Neural cell (in vitro differentiated cells): ENCODE measurements around the gene SLMAP. TPM values are rescaled to one million over a fixed set of nuclear protein-coding genes. Genes with fewer than 3 reads are reported as not detected.

ENCODE experiments used
- H2AFZ ChIP-seq: fragments of 200-600, 300-800 bp; sonication (generic), shearing (Covaris generic); 2 replicates; pipeline ENCODE4 v1.6.0; 2014; ENCODE audit warnings: low read depth, mild to moderate bottlenecking, antibody characterized with exemption, low read length, moderate library complexity
- H3F3A ChIP-seq: fragments of 200-600 bp; shearing (Covaris generic); 2 replicates; pipeline ENCODE4 v1.6.1; 2016; ENCODE audit warnings: mild to moderate bottlenecking, moderate library complexity, mixed read lengths, antibody characterized with exemption, low read length; ENCODE audit not compliant: insufficient read depth, poor library complexity, severe bottlenecking
- H3K27ac ChIP-seq: fragments of 200-600, 300-800 bp; sonication (generic), shearing (Covaris generic); 2 replicates; pipeline ENCODE4 v1.5.1; 2014; ENCODE audit warnings: mild to moderate bottlenecking, low read length, moderate library complexity
- H3K27me3 ChIP-seq: fragments of 300-800, 200-600 bp; sonication (generic), shearing (Covaris generic); 2 replicates; pipeline ENCODE4 v1.6.0; 2014; ENCODE audit warnings: mild to moderate bottlenecking, low read depth, low read length, moderate library complexity; ENCODE audit not compliant: insufficient read depth
- H3K36me3 ChIP-seq: fragments of 300-800, 200-600 bp; sonication (generic), shearing (Covaris generic); 2 replicates; pipeline ENCODE4 v1.5.1; 2014; ENCODE audit warnings: mild to moderate bottlenecking, antibody characterized with exemption, low read length, moderate library complexity; ENCODE audit not compliant: insufficient read depth
- H3K4me2 ChIP-seq: fragments of 300-800, 200-600 bp; sonication (generic), shearing (Covaris generic); 2 replicates; pipeline ENCODE4 v1.6.0; 2014; ENCODE audit warnings: mild to moderate bottlenecking, low read length
- H3K4me3 ChIP-seq: fragments of 300-800, 200-600 bp; sonication (generic), shearing (Covaris generic); 2 replicates; pipeline ENCODE4 v1.5.1; 2014; ENCODE audit warnings: mild to moderate bottlenecking, low read length, moderate library complexity
- H3K79me2 ChIP-seq: fragments of 200-600 bp; shearing (Covaris generic); replicated peaks from 2 replicates; pipeline ENCODE4 v1.6.0; 2014; ENCODE audit warnings: mild to moderate bottlenecking, low read length, moderate library complexity; ENCODE audit not compliant: insufficient read depth
- H3K9ac ChIP-seq: fragments of 300-800, 200-600 bp; sonication (generic), shearing (Covaris generic); 2 replicates; pipeline ENCODE4 v1.6.1; 2016; ENCODE audit warnings: mild to moderate bottlenecking, low read length, mixed read lengths
- H3K9me2 ChIP-seq: fragments of 200-600 bp; shearing (Covaris generic); 2 replicates; pipeline ENCODE4 v1.6.1; 2016; ENCODE audit warnings: mild to moderate bottlenecking, low read length, mixed read lengths; ENCODE audit not compliant: insufficient read depth
- H3K9me3 ChIP-seq: fragments of 200-600, 300-800 bp; sonication (generic), shearing (Covaris generic); 2 replicates; pipeline ENCODE4 v1.6.1; 2016; ENCODE audit warnings: mild to moderate bottlenecking, mixed run types, low read length, moderate library complexity, mixed read lengths
- H4K20me1 ChIP-seq: fragments of 200-600 bp; shearing (Covaris generic); 2 replicates; pipeline ENCODE4 v1.6.1; 2016; ENCODE audit warnings: mild to moderate bottlenecking, mixed run types; ENCODE audit not compliant: insufficient read depth
- CTCF ChIP-seq: fragments of 450-650 bp; IDR thresholded peaks from 2 replicates; pipeline ENCODE4 v1.5.1; 2014; ENCODE audit warnings: antibody characterized with exemption, mild to moderate bottlenecking, moderate library complexity; ENCODE audit not compliant: poor library complexity, severe bottlenecking
- EP300 ChIP-seq: fragments of 450-650 bp; conservative IDR thresholded peaks from 2 replicates; pipeline ENCODE4 v1.6.1; 2014; ENCODE audit warnings: antibody characterized with exemption, mild to moderate bottlenecking, moderate library complexity; ENCODE audit not compliant: poor library complexity, severe bottlenecking
- EZH2 ChIP-seq: fragments of 200-600, 300-800 bp; shearing (Covaris generic), sonication (generic); IDR thresholded peaks from 2 replicates; pipeline ENCODE4 v1.6.1; 2014; ENCODE audit warnings: antibody characterized with exemption, low read length, borderline replicate concordance, mild to moderate bottlenecking; ENCODE audit not compliant: insufficient read depth, poor library complexity, severe bottlenecking
- MXI1 ChIP-seq: fragments of 450-650 bp; conservative IDR thresholded peaks from 2 replicates; pipeline ENCODE4 v1.6.1; 2014; ENCODE audit warnings: antibody characterized with exemption, mild to moderate bottlenecking; ENCODE audit not compliant: poor library complexity, severe bottlenecking
- POLR2AphosphoS5 ChIP-seq: IDR thresholded peaks from 2 replicates; pipeline ENCODE4 v1.6.1; 2012
- RAD21 ChIP-seq: fragments of 450-650 bp; conservative IDR thresholded peaks from 2 replicates; pipeline ENCODE4 v1.6.1; 2014; ENCODE audit warnings: antibody characterized with exemption, mild to moderate bottlenecking, moderate library complexity
- REST ChIP-seq: IDR thresholded peaks from 2 replicates; pipeline ENCODE4 v1.6.1; 2012; ENCODE audit warnings: borderline replicate concordance
- SMC3 ChIP-seq: fragments of 450-650 bp; conservative IDR thresholded peaks from 2 replicates; pipeline ENCODE4 v1.6.1; 2014; ENCODE audit warnings: antibody characterized with exemption, mild to moderate bottlenecking, moderate library complexity; ENCODE audit not compliant: poor library complexity
- TAF1 ChIP-seq: IDR thresholded peaks from 2 replicates; pipeline ENCODE4 v1.6.1; 2012; ENCODE audit warnings: low read depth
- polyA plus RNA-seq: library from polyadenylated mRNA; depleted of rRNA; stranded (reverse); fragments of >200 nt; gene quantifications from 2 replicates; pipeline ENCODE4 v1.2.3, GENCODE V29; 2014

The SLMAP gene
- polyA plus RNA-seq, 1 donor from 2014 or later, result 42.1 TPM

DNA sequence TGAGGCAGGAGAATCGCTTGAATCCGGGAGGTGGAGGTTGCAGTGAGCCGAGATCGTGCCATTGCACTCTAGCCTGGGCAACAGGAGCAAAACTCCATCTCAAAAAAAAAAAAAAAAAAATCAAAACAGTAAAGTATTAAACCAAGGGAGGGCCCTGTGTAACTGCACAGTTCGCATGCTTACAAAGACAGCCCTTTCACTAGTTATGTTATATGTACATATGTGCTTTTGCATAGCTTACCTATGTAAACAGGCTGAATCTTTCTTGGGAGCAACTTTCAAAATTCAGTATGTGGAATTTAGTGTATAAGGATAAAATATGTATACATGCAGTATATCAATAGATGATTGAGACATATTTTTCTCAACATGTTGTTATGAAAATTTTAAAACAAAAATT lies 16.1 kb upstream of the SLMAP start:
- H3K4me3 ChIP-seq, result no peak overlapping the region
- H3F3A ChIP-seq, result no peaks in the 10 kb centered on the region
- no peaks in the 10 kb centered on the region for H3K27me3 ChIP-seq
- H4K20me1 ChIP-seq, result no peaks in the 10 kb centered on the region
- no peak overlapping the region for H3K27ac ChIP-seq
- no peak overlapping the region for H3K9ac ChIP-seq
- H3K4me2 ChIP-seq, result no peak overlapping the region
- H3K79me2 ChIP-seq, result no peaks in the 10 kb centered on the region
- no peaks in the 10 kb centered on the region for H3K36me3 ChIP-seq
- no peaks in the 10 kb centered on the region for H3K9me2 ChIP-seq
- H2AFZ ChIP-seq, result no peak overlapping the region
- no peak for TF ChIP-seq EP300
- no peak for TF ChIP-seq REST
- TF ChIP-seq POLR2AphosphoS5, result no peak
- no peak for TF ChIP-seq MXI1
- TF ChIP-seq SMC3, result no peak
- no peak for TF ChIP-seq RAD21
- no peak for TF ChIP-seq CTCF
- no peak for TF ChIP-seq EZH2
- no peak for TF ChIP-seq TAF1
- no peaks in the 10 kb centered on the region for H3K9me3 ChIP-seq

GRCh38 chr3:57743496-57743895 lies 12.6 kb upstream of the SLMAP start:
- Histone ChIP-seq H3K79me2 (no peaks in the 10 kb centered on the region), H4K20me1 (no peaks in the 10 kb centered on the region)
- TF ChIP-seq POLR2AphosphoS5 (no peak), SMC3 (no peak), REST (no peak), RAD21 (no peak), TAF1 (no peak), MXI1 (no peak)

More at GRCh38 chr3:57743496-57743895, 12.6 kb upstream of the SLMAP start:
- no peaks in the 10 kb centered on the region for H3K9me3 ChIP-seq
- H3K9ac ChIP-seq, result no peak overlapping the region
- H3K4me2 ChIP-seq, result no peak overlapping the region
- H3K27me3 ChIP-seq, result no peaks in the 10 kb centered on the region
- no peak overlapping the region for H3K4me3 ChIP-seq
- H2AFZ ChIP-seq, result no peak overlapping the region
- no peak overlapping the region for H3K27ac ChIP-seq
- no peaks in the 10 kb centered on the region for H3K36me3 ChIP-seq
- H3F3A ChIP-seq, result no peaks in the 10 kb centered on the region
- H3K9me2 ChIP-seq, result no peaks in the 10 kb centered on the region
